ENCODE measurements around the gene UBE2QL1.

DNA sequence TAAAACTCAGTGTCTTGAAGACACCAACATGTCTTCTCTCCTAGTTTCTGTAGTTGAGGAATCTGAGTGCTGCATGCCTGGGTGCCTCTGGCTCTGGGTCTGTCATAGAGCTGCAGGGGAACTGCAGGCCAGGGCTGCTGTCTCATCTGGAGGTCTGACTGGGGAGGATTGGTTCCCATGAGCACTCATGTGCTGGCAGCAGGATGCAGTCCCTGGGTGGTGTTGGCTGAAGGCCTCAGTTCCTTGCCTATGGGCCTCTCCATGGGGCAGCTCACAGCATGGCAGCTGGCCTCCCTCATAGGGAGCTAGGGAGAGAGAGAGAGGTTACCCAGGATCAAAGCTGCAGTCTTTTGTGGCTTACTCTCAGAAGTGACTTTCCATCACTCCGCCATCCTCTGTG is 22.6 kb downstream of the UBE2QL1 start:
- TF ChIP-seq, protein P1, sequence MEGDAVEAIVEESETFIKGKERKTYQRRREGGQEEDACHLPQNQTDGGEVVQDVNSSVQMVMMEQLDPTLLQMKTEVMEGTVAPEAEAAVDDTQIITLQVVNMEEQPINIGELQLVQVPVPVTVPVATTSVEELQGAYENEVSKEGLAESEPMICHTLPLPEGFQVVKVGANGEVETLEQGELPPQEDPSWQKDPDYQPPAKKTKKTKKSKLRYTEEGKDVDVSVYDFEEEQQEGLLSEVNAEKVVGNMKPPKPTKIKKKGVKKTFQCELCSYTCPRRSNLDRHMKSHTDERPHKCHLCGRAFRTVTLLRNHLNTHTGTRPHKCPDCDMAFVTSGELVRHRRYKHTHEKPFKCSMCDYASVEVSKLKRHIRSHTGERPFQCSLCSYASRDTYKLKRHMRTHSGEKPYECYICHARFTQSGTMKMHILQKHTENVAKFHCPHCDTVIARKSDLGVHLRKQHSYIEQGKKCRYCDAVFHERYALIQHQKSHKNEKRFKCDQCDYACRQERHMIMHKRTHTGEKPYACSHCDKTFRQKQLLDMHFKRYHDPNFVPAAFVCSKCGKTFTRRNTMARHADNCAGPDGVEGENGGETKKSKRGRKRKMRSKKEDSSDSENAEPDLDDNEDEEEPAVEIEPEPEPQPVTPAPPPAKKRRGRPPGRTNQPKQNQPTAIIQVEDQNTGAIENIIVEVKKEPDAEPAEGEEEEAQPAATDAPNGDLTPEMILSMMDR (IDR thresholded peaks at IDR 0.05; ENCODE audit: control extremely low read depth in 1 of 3, insufficient read depth in 1 of 3, low read depth in 1 of 3, low read length in 3 of 3): no peak
- TF ChIP-seq, protein P2, sequence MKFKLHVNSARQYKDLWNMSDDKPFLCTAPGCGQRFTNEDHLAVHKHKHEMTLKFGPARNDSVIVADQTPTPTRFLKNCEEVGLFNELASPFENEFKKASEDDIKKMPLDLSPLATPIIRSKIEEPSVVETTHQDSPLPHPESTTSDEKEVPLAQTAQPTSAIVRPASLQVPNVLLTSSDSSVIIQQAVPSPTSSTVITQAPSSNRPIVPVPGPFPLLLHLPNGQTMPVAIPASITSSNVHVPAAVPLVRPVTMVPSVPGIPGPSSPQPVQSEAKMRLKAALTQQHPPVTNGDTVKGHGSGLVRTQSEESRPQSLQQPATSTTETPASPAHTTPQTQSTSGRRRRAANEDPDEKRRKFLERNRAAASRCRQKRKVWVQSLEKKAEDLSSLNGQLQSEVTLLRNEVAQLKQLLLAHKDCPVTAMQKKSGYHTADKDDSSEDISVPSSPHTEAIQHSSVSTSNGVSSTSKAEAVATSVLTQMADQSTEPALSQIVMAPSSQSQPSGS (IDR thresholded peaks at IDR 0.05; ENCODE audit: low read length): no peak
- no peak for TF ChIP-seq POLR2A (IDR thresholded peaks at IDR 0.05; ENCODE audit: control extremely low read depth in 1 of 2, low read depth in 2 of 2, low read length in 2 of 2)
- TF ChIP-seq ZNF274 (IDR thresholded peaks at IDR 0.05; ENCODE audit: borderline replicate concordance, extremely low read depth, low read length): no peak
- TF ChIP-seq, protein P3, sequence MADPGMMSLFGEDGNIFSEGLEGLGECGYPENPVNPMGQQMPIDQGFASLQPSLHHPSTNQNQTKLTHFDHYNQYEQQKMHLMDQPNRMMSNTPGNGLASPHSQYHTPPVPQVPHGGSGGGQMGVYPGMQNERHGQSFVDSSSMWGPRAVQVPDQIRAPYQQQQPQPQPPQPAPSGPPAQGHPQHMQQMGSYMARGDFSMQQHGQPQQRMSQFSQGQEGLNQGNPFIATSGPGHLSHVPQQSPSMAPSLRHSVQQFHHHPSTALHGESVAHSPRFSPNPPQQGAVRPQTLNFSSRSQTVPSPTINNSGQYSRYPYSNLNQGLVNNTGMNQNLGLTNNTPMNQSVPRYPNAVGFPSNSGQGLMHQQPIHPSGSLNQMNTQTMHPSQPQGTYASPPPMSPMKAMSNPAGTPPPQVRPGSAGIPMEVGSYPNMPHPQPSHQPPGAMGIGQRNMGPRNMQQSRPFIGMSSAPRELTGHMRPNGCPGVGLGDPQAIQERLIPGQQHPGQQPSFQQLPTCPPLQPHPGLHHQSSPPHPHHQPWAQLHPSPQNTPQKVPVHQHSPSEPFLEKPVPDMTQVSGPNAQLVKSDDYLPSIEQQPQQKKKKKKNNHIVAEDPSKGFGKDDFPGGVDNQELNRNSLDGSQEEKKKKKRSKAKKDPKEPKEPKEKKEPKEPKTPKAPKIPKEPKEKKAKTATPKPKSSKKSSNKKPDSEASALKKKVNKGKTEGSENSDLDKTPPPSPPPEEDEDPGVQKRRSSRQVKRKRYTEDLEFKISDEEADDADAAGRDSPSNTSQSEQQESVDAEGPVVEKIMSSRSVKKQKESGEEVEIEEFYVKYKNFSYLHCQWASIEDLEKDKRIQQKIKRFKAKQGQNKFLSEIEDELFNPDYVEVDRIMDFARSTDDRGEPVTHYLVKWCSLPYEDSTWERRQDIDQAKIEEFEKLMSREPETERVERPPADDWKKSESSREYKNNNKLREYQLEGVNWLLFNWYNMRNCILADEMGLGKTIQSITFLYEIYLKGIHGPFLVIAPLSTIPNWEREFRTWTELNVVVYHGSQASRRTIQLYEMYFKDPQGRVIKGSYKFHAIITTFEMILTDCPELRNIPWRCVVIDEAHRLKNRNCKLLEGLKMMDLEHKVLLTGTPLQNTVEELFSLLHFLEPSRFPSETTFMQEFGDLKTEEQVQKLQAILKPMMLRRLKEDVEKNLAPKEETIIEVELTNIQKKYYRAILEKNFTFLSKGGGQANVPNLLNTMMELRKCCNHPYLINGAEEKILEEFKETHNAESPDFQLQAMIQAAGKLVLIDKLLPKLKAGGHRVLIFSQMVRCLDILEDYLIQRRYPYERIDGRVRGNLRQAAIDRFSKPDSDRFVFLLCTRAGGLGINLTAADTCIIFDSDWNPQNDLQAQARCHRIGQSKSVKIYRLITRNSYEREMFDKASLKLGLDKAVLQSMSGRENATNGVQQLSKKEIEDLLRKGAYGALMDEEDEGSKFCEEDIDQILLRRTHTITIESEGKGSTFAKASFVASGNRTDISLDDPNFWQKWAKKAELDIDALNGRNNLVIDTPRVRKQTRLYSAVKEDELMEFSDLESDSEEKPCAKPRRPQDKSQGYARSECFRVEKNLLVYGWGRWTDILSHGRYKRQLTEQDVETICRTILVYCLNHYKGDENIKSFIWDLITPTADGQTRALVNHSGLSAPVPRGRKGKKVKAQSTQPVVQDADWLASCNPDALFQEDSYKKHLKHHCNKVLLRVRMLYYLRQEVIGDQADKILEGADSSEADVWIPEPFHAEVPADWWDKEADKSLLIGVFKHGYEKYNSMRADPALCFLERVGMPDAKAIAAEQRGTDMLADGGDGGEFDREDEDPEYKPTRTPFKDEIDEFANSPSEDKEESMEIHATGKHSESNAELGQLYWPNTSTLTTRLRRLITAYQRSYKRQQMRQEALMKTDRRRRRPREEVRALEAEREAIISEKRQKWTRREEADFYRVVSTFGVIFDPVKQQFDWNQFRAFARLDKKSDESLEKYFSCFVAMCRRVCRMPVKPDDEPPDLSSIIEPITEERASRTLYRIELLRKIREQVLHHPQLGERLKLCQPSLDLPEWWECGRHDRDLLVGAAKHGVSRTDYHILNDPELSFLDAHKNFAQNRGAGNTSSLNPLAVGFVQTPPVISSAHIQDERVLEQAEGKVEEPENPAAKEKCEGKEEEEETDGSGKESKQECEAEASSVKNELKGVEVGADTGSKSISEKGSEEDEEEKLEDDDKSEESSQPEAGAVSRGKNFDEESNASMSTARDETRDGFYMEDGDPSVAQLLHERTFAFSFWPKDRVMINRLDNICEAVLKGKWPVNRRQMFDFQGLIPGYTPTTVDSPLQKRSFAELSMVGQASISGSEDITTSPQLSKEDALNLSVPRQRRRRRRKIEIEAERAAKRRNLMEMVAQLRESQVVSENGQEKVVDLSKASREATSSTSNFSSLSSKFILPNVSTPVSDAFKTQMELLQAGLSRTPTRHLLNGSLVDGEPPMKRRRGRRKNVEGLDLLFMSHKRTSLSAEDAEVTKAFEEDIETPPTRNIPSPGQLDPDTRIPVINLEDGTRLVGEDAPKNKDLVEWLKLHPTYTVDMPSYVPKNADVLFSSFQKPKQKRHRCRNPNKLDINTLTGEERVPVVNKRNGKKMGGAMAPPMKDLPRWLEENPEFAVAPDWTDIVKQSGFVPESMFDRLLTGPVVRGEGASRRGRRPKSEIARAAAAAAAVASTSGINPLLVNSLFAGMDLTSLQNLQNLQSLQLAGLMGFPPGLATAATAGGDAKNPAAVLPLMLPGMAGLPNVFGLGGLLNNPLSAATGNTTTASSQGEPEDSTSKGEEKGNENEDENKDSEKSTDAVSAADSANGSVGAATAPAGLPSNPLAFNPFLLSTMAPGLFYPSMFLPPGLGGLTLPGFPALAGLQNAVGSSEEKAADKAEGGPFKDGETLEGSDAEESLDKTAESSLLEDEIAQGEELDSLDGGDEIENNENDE (IDR thresholded peaks at IDR 0.05; ENCODE audit: insufficient replicate concordance, low read length): no peak
- TF ChIP-seq CBX5 (IDR thresholded peaks at IDR 0.05; ENCODE audit: low read depth, low read length): no peak
- no peak for TF ChIP-seq CHD2 (IDR thresholded peaks at IDR 0.05; ENCODE audit: low read length)
- no peak for TF ChIP-seq JUND (IDR thresholded peaks at IDR 0.05; ENCODE audit: low read length)
- TF ChIP-seq SP1 (IDR thresholded peaks at IDR 0.05; ENCODE audit: low read depth, low read length): no peak
- no peak for TF ChIP-seq FOSL1 (IDR thresholded peaks at IDR 0.05; ENCODE audit: insufficient read depth, low read depth, low read length)
- TF ChIP-seq GTF2F1 (IDR thresholded peaks at IDR 0.05; ENCODE audit: borderline replicate concordance, low read depth, low read length): no peak

All from H1 (cell line).